Loucy (cell line): ENCODE measurements around the gene CAMK1G.

Experiments
- H2AFZ ChIP-seq: fragments of 200-600 bp; sonication (generic); 2 replicates; pipeline ENCODE4 v1.6.0; 2016; ENCODE audit warnings: antibody characterized with exemption, mild to moderate bottlenecking, low read length, moderate library complexity
- H3F3A ChIP-seq: fragments of 200-600 bp; 2 replicates; pipeline ENCODE4 v1.6.0; 2016; ENCODE audit warnings: antibody characterized with exemption, low read depth, mild to moderate bottlenecking
- H3K27me3 ChIP-seq: fragments of 200-600 bp; sonication (generic); 2 replicates; pipeline ENCODE4 v1.6.1; 2014; ENCODE audit warnings: low read length, mild to moderate bottlenecking; ENCODE audit not compliant: insufficient read depth, poor library complexity, severe bottlenecking
- H3K36me3 ChIP-seq: fragments of 200-600 bp; sonication (generic); 2 replicates; pipeline ENCODE4 v1.6.1; 2016; ENCODE audit warnings: low read length; ENCODE audit not compliant: insufficient read depth
- H3K4me1 ChIP-seq: fragments of 200-600 bp; sonication (generic); 2 replicates; pipeline ENCODE4 v1.5.1; 2014; ENCODE audit warnings: low read length, mild to moderate bottlenecking; ENCODE audit not compliant: insufficient read depth, poor library complexity, severe bottlenecking
- H3K4me2 ChIP-seq: fragments of 200-600 bp; sonication (generic); 2 replicates; pipeline ENCODE4 v1.6.0; 2014; ENCODE audit warnings: antibody characterized with exemption, low read length, low read depth, mild to moderate bottlenecking; ENCODE audit not compliant: poor library complexity, severe bottlenecking
- H3K4me3 ChIP-seq: fragments of 200-600 bp; sonication (generic); 2 replicates; pipeline ENCODE4 v1.5.1; 2014; ENCODE audit warnings: low read length, mild to moderate bottlenecking, mixed read lengths; ENCODE audit not compliant: poor library complexity, severe bottlenecking
- H3K79me2 ChIP-seq: fragments of 200-600 bp; sonication (generic); 2 replicates; pipeline ENCODE4 v1.6.1; 2014; ENCODE audit warnings: low read length; ENCODE audit not compliant: insufficient read depth
- H3K9ac ChIP-seq: fragments of 200-600 bp; sonication (generic); 2 replicates; pipeline ENCODE4 v1.6.0; 2014; ENCODE audit warnings: mild to moderate bottlenecking, low read depth, low read length, moderate library complexity; ENCODE audit not compliant: poor library complexity, severe bottlenecking
- H3K9me2 ChIP-seq: fragments of 200-600 bp; sonication (generic); replicated peaks from 2 replicates; pipeline ENCODE4 v1.6.1; 2016; ENCODE audit warnings: low read depth, low read length, mixed read lengths
- H3K9me3 ChIP-seq: fragments of 200-600 bp; sonication (generic); 2 replicates; pipeline ENCODE4 v1.6.1; 2014; ENCODE audit warnings: mild to moderate bottlenecking, antibody characterized with exemption, low read length, low read depth; ENCODE audit not compliant: insufficient read depth
- H4K20me1 ChIP-seq: fragments of 200-600 bp; sonication (generic); 2 replicates; pipeline ENCODE4 v1.6.0; 2014; ENCODE audit warnings: antibody characterized with exemption, low read length, mild to moderate bottlenecking; ENCODE audit not compliant: insufficient read depth, poor library complexity, severe bottlenecking
- EZH2phosphoT487 ChIP-seq: fragments of 200-600 bp; IDR thresholded peaks from 2 replicates; pipeline ENCODE4 v1.6.1; 2018; ENCODE audit warnings: antibody characterized with exemption, mild to moderate bottlenecking, moderate library complexity, borderline replicate concordance
- TF ChIP-seq, protein P1 (sequence below): fragments of 200-600 bp; sonication (generic); conservative IDR thresholded peaks from 2 replicates; pipeline ENCODE4 v1.5.1; 2014; ENCODE audit warnings: mild to moderate bottlenecking, antibody characterized with exemption, low read length

Gene CAMK1G

DNA sequence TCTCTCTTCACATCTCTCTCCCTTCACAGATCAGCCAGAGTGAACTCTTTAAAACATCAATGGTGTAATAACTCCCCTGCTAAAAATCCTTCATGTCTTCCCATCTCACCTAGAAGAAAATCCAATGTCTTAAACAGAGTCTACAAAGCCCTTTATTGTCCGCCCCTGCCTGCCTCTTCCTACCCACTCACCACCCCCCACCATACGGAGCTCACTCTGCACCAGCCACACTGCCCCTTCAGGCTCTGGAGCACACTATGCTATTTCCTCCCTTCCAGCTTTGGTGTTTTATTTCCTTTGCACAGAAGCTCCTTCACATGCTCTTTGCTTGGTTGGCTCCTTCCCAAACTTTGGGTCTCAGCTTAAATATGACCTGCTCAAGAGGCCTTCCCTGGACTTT is 10.2 kb downstream of the CAMK1G start:
- Histone ChIP-seq H3K9ac (no peak overlapping the region), H3F3A (no peaks in the 10 kb centered on the region), H3K9me2 (no peaks in the 10 kb centered on the region), H3K27me3 (no peaks in the 10 kb centered on the region), H3K36me3 (no peaks in the 10 kb centered on the region), H3K4me1 (no peaks in the 10 kb centered on the region), H4K20me1 (no peaks in the 10 kb centered on the region), H2AFZ (no peak overlapping the region), H3K9me3 (no peaks in the 10 kb centered on the region), H3K79me2 (no peaks in the 10 kb centered on the region), H3K4me3 (no peak overlapping the region), H3K4me2 (no peak overlapping the region)
- TF ChIP-seq, protein P1, sequence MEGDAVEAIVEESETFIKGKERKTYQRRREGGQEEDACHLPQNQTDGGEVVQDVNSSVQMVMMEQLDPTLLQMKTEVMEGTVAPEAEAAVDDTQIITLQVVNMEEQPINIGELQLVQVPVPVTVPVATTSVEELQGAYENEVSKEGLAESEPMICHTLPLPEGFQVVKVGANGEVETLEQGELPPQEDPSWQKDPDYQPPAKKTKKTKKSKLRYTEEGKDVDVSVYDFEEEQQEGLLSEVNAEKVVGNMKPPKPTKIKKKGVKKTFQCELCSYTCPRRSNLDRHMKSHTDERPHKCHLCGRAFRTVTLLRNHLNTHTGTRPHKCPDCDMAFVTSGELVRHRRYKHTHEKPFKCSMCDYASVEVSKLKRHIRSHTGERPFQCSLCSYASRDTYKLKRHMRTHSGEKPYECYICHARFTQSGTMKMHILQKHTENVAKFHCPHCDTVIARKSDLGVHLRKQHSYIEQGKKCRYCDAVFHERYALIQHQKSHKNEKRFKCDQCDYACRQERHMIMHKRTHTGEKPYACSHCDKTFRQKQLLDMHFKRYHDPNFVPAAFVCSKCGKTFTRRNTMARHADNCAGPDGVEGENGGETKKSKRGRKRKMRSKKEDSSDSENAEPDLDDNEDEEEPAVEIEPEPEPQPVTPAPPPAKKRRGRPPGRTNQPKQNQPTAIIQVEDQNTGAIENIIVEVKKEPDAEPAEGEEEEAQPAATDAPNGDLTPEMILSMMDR = no peak
- TF ChIP-seq EZH2phosphoT487 = no peak

DNA sequence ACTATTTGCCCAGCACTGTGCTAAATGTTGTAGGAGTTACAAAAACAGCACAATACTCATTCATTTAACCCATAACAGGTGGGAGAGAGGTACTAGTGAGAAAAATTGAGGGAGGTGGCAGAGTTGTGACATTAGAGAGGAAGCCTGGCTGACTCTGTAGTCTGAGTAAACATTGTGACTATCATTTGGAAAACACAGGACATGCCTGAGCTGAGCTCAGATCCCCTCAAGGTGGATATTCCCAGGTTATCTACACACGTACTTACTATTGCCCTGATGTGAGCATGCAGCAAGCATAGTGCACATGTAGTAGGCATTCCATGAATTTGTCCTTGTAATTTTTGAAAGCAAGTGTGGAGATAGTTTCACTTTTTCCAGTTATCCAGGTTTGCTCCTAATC is 10.9 kb downstream of the CAMK1G start:
- Histone ChIP-seq H3K9me3 (no peaks in the 10 kb centered on the region), H3K36me3 (no peaks in the 10 kb centered on the region), H3K79me2 (no peaks in the 10 kb centered on the region), H3K4me2 (no peak overlapping the region), H4K20me1 (no peaks in the 10 kb centered on the region), H3K9ac (no peak overlapping the region), H3K27me3 (no peaks in the 10 kb centered on the region), H3K4me1 (no peaks in the 10 kb centered on the region), H3K4me3 (no peak overlapping the region), H2AFZ (no peak overlapping the region), H3F3A (no peaks in the 10 kb centered on the region), H3K9me2 (no peaks in the 10 kb centered on the region)
- no peak for TF ChIP-seq EZH2phosphoT487
- TF ChIP-seq, protein P1 = no peak

DNA sequence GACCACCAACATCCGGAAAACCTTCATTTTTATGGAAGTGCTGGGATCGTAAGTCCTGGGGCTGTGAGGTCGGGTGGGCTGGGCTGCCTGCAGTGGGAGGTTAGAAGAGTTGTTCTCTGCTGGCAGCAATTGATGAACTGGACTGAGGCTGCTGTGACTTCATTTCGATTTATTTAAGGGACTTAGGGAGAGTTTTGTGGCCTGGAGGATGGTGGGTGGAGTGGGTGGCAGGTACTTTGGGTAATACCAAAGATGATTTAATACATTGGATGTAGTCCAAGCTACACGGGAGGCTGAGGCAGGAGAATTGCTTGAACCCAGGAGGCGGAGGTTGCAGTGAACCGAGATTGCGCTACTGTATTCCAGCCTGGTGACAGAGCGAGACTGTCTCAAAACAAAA is 11.5 kb downstream of the CAMK1G start:
- H3K9ac ChIP-seq = no peak overlapping the region
- TF ChIP-seq, protein P1 = no peak
- TF ChIP-seq EZH2phosphoT487 = no peak
- no peaks in the 10 kb centered on the region for H4K20me1 ChIP-seq
- H2AFZ ChIP-seq = no peak overlapping the region
- H3K9me3 ChIP-seq = no peaks in the 10 kb centered on the region
- no peak overlapping the region for H3K4me3 ChIP-seq
- no peaks in the 10 kb centered on the region for H3K27me3 ChIP-seq
- no peaks in the 10 kb centered on the region for H3K4me1 ChIP-seq
- no peaks in the 10 kb centered on the region for H3F3A ChIP-seq
- H3K9me2 ChIP-seq = no peaks in the 10 kb centered on the region
- no peak overlapping the region for H3K4me2 ChIP-seq
- H3K36me3 ChIP-seq = no peaks in the 10 kb centered on the region
- no peaks in the 10 kb centered on the region for H3K79me2 ChIP-seq
